Body of pancreas (tissue), 4 donors: ENCODE data around the gene MDH1. TPM values are rescaled to one million over a fixed set of nuclear protein-coding genes. Genes with fewer than 3 reads are reported as not detected.
A peak's percentile ranks its signal among the peaks of the same experiment; 100 is the strongest.

Experiments
- ATAC-seq: fragments of 150-250 bp; one replicate; pipeline ENCODE4 v1.9.1; 2016
- DNase-seq, 4 donors: peaks; one replicate each; pipeline ENCODE4 v3.0.0-alpha.2; 2019
- H3K27ac ChIP-seq, 4 donors: fragments of 200-600 bp; sonication (generic); 1 replicate in 3 of 4; 2 replicates in 1 of 4; pipeline versions ENCODE4 v1.5.1 to v1.6.1; 2016 to 2019; ENCODE audit warnings: mild to moderate bottlenecking in 1 of 4, mixed read lengths in 1 of 4, moderate library complexity in 1 of 4
- H3K27me3 ChIP-seq, 2 donors: fragments of 200-600 bp; sonication (generic); one replicate each; pipeline ENCODE4 v1.6.0; 2016; ENCODE audit warnings: mild to moderate bottlenecking in 1 of 2
- H3K36me3 ChIP-seq, 2 donors: fragments of 200-600 bp; sonication (generic); replicated peaks in 1 of 2; 2 replicates each; pipeline ENCODE4 v1.5.1; 2016; ENCODE audit warnings: low read depth in 2 of 2; ENCODE audit not compliant: insufficient read depth in 1 of 2
- H3K4me1 ChIP-seq: fragments of 200-600 bp; sonication (generic); one replicate; pipeline ENCODE4 v1.6.0; 2016
- H3K4me3 ChIP-seq, 2 donors: fragments of 200-600 bp; sonication (generic); 1 replicate in 1 of 2; 2 replicates in 1 of 2; pipeline ENCODE4 v1.5.1; 2016 to 2019
- H3K9me3 ChIP-seq, 3 donors: fragments of 200-600 bp; sonication (generic); 1 replicate in 2 of 3; 2 replicates in 1 of 3; pipeline ENCODE4 v1.5.1; 2016
- POLR2A ChIP-seq, 3 donors: fragments of 450-650 bp; IDR thresholded peaks; one replicate each; pipeline ENCODE4 v1.6.1; 2016; ENCODE audit warnings: antibody characterized with exemption in 3 of 3, mild to moderate bottlenecking in 2 of 3
- WGBS, 2 donors: methylation state at CpG; one replicate each; pipeline ENCODE4 v1.1.5; 2017; 5-methylcytosine and 5-hydroxymethylcytosine counted together
- intact Hi-C: fragments of 100-400 bp; cut with DNase I; formaldehyde crosslinking; loops from one replicate; pipeline ENCODE4 v1.15.1; 2023
- total RNA-seq, 2 donors: library from RNA; depleted of rRNA; stranded (reverse); fragments of >200 nt; gene quantifications; one replicate each; pipeline ENCODE4 v1.1.0, GENCODE V29; 2016
- TF ChIP-seq, protein P1 (sequence below), 7 experiments: fragments of 450-650 bp in 4 of 7; fragments of 200-600 bp in 3 of 7; sonication (generic) in 3 of 7; IDR thresholded peaks; one replicate each; pipeline ENCODE4 v1.5.1; 2016 to 2019; ENCODE audit warnings: antibody characterized with exemption in 7 of 7

Gene MDH1
- total RNA-seq, 2 donors from 2014 or later: 61.2 to 93.9 TPM

DNA sequence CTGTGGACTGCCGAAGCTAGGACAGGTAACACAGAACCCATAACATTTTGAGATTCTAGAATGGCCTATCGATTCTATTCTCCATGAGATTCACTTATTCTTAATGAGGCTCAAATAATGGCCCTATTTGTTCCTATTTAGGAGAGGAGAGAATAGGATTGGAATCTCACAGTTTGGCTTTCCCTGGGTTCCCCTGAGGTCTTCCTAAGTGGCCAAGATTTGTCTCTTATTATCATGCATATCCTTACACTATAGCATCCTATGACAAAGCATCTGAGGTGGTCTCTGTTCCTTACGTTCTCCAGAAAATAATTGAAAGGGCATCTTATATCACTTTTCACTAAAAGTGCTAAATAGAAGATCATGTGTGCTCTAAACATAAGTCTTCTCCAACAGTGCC lies 10.0 kb upstream of the MDH1 start:
- no peaks in the 10 kb centered on the region for H3K27me3 ChIP-seq
- no peak overlapping the region for H3K4me3 ChIP-seq
- no peak overlapping the region for H3K27ac ChIP-seq
- intact Hi-C loops: no loop called here
- TF ChIP-seq, protein P1, sequence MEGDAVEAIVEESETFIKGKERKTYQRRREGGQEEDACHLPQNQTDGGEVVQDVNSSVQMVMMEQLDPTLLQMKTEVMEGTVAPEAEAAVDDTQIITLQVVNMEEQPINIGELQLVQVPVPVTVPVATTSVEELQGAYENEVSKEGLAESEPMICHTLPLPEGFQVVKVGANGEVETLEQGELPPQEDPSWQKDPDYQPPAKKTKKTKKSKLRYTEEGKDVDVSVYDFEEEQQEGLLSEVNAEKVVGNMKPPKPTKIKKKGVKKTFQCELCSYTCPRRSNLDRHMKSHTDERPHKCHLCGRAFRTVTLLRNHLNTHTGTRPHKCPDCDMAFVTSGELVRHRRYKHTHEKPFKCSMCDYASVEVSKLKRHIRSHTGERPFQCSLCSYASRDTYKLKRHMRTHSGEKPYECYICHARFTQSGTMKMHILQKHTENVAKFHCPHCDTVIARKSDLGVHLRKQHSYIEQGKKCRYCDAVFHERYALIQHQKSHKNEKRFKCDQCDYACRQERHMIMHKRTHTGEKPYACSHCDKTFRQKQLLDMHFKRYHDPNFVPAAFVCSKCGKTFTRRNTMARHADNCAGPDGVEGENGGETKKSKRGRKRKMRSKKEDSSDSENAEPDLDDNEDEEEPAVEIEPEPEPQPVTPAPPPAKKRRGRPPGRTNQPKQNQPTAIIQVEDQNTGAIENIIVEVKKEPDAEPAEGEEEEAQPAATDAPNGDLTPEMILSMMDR (IDR thresholded peaks at IDR 0.05): no peak
- no peak for TF ChIP-seq POLR2A (IDR thresholded peaks at IDR 0.05)
- ATAC-seq (no peak), DNase-seq (no peak)
- H3K4me1 ChIP-seq: peaks cover 14% of the 10 kb centered on the region
- WGBS, 2 donors: 95 to 98% methylated on average over 3 of the region's 3 CpGs
- H3K36me3 ChIP-seq: no peaks in the 10 kb centered on the region
- no peaks in the 10 kb centered on the region for H3K9me3 ChIP-seq

DNA sequence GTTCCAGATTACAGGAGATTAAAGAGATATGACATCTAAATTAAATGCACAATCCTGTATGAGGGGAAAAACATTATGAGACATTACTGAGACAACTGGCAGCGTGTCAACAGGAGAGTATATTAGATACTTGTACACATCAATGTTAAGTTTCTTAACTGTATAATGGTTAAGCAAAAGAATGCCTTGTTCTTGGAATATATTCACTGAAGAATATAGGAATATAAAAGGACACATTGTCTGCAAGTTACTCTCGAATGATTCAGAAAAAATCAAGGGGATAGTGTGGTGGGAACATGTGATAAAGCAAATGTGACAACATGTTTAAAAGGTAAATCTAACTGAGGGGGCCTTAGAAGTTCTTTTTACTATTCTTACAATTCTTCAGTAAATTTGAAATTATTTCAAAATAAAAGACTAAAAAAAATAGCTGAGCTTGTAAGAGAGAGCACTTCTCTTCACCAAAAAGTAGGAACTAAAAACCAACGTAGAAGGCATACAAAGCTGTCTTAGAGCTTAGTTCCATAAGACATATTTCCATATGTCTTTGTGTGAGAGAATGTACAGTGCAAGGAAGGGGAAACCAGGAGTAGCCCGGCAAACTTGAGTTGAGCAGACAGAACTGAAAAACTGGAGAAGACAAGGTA lies 8.0 kb upstream of the MDH1 start:
- Histone ChIP-seq H3K27ac (peak overlapping the region; percentile 25 to 78 (median 61)), H3K4me3 (no peak overlapping the region)

DNA sequence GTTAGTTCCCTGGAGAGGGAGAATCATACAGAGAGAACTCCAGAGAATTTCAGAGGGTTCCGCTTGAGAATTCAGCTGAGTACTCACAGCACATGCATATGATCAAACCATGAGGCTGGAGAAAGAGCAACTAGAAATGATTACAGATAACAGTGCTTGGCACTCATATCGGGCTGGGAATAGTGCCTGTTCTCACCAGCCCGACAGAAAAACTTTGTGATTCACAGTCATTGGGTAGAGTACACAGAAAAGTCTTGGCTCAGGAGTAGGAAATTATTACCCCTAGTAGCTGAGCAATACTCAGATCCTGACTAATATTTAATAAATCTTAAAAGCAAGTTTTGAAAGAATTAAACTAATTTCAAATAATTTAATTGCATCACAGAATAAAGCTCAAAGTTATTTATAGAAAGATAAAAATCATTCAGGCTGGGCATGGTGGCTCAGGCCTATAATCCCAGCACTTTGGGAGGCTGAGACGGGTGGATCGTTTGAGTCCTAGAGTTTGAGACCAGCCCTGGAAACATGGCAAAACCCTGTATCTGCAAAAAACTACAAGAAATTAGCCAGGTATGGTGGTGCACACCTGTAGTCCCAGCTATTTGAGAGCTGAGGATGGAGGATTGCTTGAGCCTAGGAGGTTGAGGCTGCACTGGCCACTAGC lies 7.3 kb upstream of the MDH1 start:
- no peak overlapping the region for H3K4me3 ChIP-seq
- TF ChIP-seq, protein P1 (IDR thresholded peaks at IDR 0.05): no peak
- TF ChIP-seq POLR2A (IDR thresholded peaks at IDR 0.05): peak in 2 of 3 donors; percentile 40 to 44
- H3K27me3 ChIP-seq: no peaks in the 10 kb centered on the region
- 35 to 40% methylated on average over 5 of the region's 5 CpGs for WGBS, 2 donors
- H3K27ac ChIP-seq: peak overlapping the region; percentile 25 to 78 (median 61)
- no peaks in the 10 kb centered on the region for H3K36me3 ChIP-seq
- DNase-seq (peak; percentile 63 to 83 (median 76)), ATAC-seq (peak; percentile 97)
- no peaks in the 10 kb centered on the region for H3K9me3 ChIP-seq
- peaks cover 14% of the 10 kb centered on the region for H3K4me1 ChIP-seq
- intact Hi-C loops: no loop called here

More for the DNA sequence above, 8.0 kb upstream of the MDH1 start:
- WGBS, 2 donors: 47 to 53% methylated on average over 4 of the region's 4 CpGs
- no peaks in the 10 kb centered on the region for H3K36me3 ChIP-seq
- ATAC-seq (no peak), DNase-seq (no peak)
- H3K9me3 ChIP-seq: no peaks in the 10 kb centered on the region
- TF ChIP-seq, protein P1 (IDR thresholded peaks at IDR 0.05): no peak
- no peak for TF ChIP-seq POLR2A (IDR thresholded peaks at IDR 0.05)
- H3K27me3 ChIP-seq: no peaks in the 10 kb centered on the region
- intact Hi-C loops: no loop called here
- peaks cover 14% of the 10 kb centered on the region for H3K4me1 ChIP-seq

DNA sequence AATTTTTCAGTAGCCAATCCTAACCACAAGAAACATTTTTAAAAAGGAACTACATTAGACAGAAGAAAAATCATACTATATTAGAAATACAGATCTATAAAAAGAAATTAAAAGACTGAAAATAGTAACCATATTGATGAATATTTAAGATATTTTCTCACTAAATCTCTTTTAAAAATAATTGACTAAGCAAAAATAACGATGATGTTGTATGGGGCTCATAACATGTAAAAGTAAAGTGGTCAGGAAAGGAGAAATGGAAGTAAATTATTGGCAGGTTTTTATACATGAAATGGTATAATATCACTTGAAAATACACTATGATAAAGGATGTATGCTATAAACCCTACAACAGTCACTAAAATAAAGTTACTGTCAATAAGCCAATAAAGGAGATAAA lies 5.9 kb upstream of the MDH1 start:
- peaks cover 23% of the 10 kb centered on the region for H3K4me1 ChIP-seq
- intact Hi-C loops: no loop called here
- no peaks in the 10 kb centered on the region for H3K9me3 ChIP-seq
- TF ChIP-seq, protein P1 (IDR thresholded peaks at IDR 0.05): no peak
- no peak for TF ChIP-seq POLR2A (IDR thresholded peaks at IDR 0.05)
- no peak for ATAC-seq
- H3K27ac ChIP-seq: no peak overlapping the region
- DNase-seq: no peak
- no peaks in the 10 kb centered on the region for H3K36me3 ChIP-seq
- 93% methylated on average over 1 of the region's 1 CpG for WGBS, 2 donors
- no peaks in the 10 kb centered on the region for H3K27me3 ChIP-seq
- H3K4me3 ChIP-seq: no peak overlapping the region
